ENCODE results near the gene NPLOC4. TPM values are rescaled to one million over a fixed set of nuclear protein-coding genes. Genes with fewer than 3 reads are reported as not detected.

NPLOC4 gene
- total and polyA plus RNA-seq, 2 of the 8 experiments (the other 6 are each of a cell fraction or from before 2014, with no cell fraction given): 70.7 to 92.7 TPM

DNA sequence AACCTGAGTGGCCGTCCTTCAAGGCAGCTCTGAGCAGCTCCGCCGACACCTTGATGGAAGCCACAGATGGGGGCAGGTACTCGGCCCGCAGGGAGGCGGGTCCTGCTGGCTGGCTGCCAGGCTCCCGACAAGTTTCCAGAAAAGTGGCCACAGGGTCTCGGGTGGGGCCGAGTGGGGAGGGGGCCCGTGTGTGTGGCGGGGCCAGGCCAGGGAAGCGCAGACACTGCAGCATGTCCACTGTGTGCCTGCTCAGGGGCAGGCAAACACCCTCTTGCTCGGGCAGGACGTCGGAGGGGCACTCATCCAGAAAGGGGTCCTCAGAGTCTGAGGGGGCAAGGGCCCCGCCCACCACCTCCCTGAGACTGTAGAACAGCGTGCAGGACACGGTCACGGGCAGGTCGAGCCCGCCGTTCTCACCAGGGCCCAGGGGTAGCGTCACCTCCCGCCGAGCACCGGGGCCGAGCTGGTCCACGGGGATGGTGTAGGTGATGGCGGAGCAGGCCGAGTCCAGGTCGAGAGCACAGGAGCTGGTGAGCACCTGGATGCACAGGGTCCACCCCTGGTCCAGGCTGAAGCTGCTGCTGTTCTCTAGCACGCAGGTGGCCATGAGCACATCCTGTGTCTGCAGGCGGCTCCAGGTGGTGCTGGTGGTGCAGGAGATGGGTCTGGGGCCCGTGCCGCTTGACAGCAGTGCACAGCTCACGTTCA lies 89.9 kb downstream of the NPLOC4 start:
- TF ChIP-seq, protein P1, sequence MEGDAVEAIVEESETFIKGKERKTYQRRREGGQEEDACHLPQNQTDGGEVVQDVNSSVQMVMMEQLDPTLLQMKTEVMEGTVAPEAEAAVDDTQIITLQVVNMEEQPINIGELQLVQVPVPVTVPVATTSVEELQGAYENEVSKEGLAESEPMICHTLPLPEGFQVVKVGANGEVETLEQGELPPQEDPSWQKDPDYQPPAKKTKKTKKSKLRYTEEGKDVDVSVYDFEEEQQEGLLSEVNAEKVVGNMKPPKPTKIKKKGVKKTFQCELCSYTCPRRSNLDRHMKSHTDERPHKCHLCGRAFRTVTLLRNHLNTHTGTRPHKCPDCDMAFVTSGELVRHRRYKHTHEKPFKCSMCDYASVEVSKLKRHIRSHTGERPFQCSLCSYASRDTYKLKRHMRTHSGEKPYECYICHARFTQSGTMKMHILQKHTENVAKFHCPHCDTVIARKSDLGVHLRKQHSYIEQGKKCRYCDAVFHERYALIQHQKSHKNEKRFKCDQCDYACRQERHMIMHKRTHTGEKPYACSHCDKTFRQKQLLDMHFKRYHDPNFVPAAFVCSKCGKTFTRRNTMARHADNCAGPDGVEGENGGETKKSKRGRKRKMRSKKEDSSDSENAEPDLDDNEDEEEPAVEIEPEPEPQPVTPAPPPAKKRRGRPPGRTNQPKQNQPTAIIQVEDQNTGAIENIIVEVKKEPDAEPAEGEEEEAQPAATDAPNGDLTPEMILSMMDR (IDR thresholded peaks at IDR 0.05; ENCODE audit: control extremely low read depth in 1 of 3, insufficient read depth in 1 of 3, low read depth in 1 of 3, low read length in 3 of 3): no peak
- TF ChIP-seq BACH1 (IDR thresholded peaks at IDR 0.05; ENCODE audit: low read length) (no peak), POLR2AphosphoS5 (IDR thresholded peaks at IDR 0.05; ENCODE audit: low read depth, low read length) (no peak), MAFK (IDR thresholded peaks at IDR 0.05; ENCODE audit: low read depth, low read length) (no peak), RNF2 (IDR thresholded peaks at IDR 0.05; ENCODE audit: borderline replicate concordance, low read depth, low read length, missing control alignments, poor library complexity, severe bottlenecking) (no peak), RXRA (IDR thresholded peaks at IDR 0.05; ENCODE audit: insufficient read depth, low read depth, low read length) (no peak)
- H3K4me3 ChIP-seq (ENCODE audit: extremely low read depth in 1 of 4, insufficient read depth in 2 of 4, low read depth in 3 of 4, low read length in 4 of 4): no peak overlapping the region
- H3K23me2 ChIP-seq (ENCODE audit: low read depth, low read length): peaks cover 4% of the 10 kb centered on the region; the same call in 1 of the 2 replicates
- H4K5ac ChIP-seq (ENCODE audit: insufficient read length, low read depth, low read length): no peak overlapping the region
- no peak overlapping the region for H2AK5ac ChIP-seq (ENCODE audit: low read depth, low read length)
- no peak overlapping the region for H2BK120ac ChIP-seq (replicated peaks; ENCODE audit: low read depth, low read length)
- H3K4me1 ChIP-seq (replicated peaks in 1 of 4; ENCODE audit: control insufficient read depth in 3 of 4, insufficient read depth in 4 of 4, low read length in 3 of 4): peaks cover 0 to 7% (median 0%) of the 10 kb centered on the region in 4 experiments; a peak in 3 of 7 replicates
- peaks cover 4% of the 10 kb centered on the region; the same call in 1 of the 2 replicates for H3K79me1 ChIP-seq (ENCODE audit: low read depth, low read length)
- H2AFZ ChIP-seq (ENCODE audit: low read length): no peak overlapping the region
- no peak overlapping the region for H3K23ac ChIP-seq (ENCODE audit: insufficient read length)
- no peak overlapping the region for H3K18ac ChIP-seq (ENCODE audit: extremely low read depth, low read length)
- no peaks in the 10 kb centered on the region for H3K9me3 ChIP-seq (ENCODE audit: insufficient read depth in 2 of 2, low read depth in 1 of 2, low read length in 1 of 2)
- no peak overlapping the region for H2BK5ac ChIP-seq (ENCODE audit: low read depth, low read length)
- WGBS, 2 experiments (ENCODE audit: extremely low coverage in 1 of 2, insufficient coverage in 1 of 2, insufficient read length in 1 of 2, insufficient replicate concordance in 2 of 2, low coverage in 1 of 2, low lambda C conversion rate in 2 of 2, missing lambda C conversion rate in 1 of 2): 89% methylated on average over 23 of the region's 36 CpGs; no CpG with 5 or more reads in 1 of the 2 experiments
- no peaks in the 10 kb centered on the region for H3K27me3 ChIP-seq (replicated peaks in 1 of 4; ENCODE audit: control insufficient read depth in 3 of 4, extremely low read depth in 1 of 4, insufficient read depth in 3 of 4, low read length in 3 of 4)
- peaks cover 0 to 10% of the 10 kb centered on the region in 2 experiments; a peak in 1 of 4 replicates for H3K79me2 ChIP-seq (ENCODE audit: control insufficient read depth in 1 of 2, insufficient read depth in 2 of 2, low read length in 2 of 2)
- no peak overlapping the region for H3K9ac ChIP-seq (replicated peaks in 1 of 4; ENCODE audit: extremely low read depth in 1 of 4, low read depth in 3 of 4, low read length in 3 of 4)
- no peak overlapping the region for H3K27ac ChIP-seq (ENCODE audit: low read depth, low read length)
- DNase-seq (ENCODE audit: low read depth in 1 of 2, low spot score in 2 of 2): no peak
- no peak overlapping the region for H3K4ac ChIP-seq (replicated peaks; ENCODE audit: insufficient read length, low read depth, low read length)
- ChIA-PET POLR2A (ENCODE audit: partially characterized antibody) (interaction anchor here (1.0 to 1.2 kb wide), 3 partner anchors 8 to 18 kb away, joined by 3 read pairs; partner anchors contain the start of gene FSCN2), CTCF (ENCODE audit: partially characterized antibody) (interaction anchor here (0.5 to 1.2 kb wide), 2 partner anchors 24 to 254 kb away, joined by 3 to 5 read pairs; no protein-coding TSS in a partner anchor)
- no peak overlapping the region for H3K56ac ChIP-seq (replicated peaks; ENCODE audit: insufficient read length, low read depth, low read length)
- H2BK20ac ChIP-seq (ENCODE audit: low read length): no peak overlapping the region
- peaks cover 0 to 31% of the 10 kb centered on the region in 2 experiments for H4K20me1 ChIP-seq (replicated peaks in 1 of 2; ENCODE audit: control insufficient read depth in 1 of 2, insufficient read depth in 2 of 2, low read length in 2 of 2)
- H3K14ac ChIP-seq (ENCODE audit: insufficient read length): no peak overlapping the region
- H2BK15ac ChIP-seq (ENCODE audit: low read length): no peak overlapping the region
- H4K8ac ChIP-seq (ENCODE audit: extremely low read depth, insufficient read depth, low read length): no peak overlapping the region
- H2BK12ac ChIP-seq (ENCODE audit: low read depth, low read length): no peak overlapping the region
- no peak overlapping the region for H3K4me2 ChIP-seq (ENCODE audit: insufficient read depth in 1 of 2, low read depth in 2 of 2, low read length in 2 of 2)
- no peak for FAIRE-seq
- H3K36me3 ChIP-seq (ENCODE audit: control insufficient read depth in 2 of 4, insufficient read depth in 4 of 4, low read length in 3 of 4): peaks cover 2 to 29% (median 27%) of the 10 kb centered on the region in 4 experiments; a peak in 7 of 8 replicates
- H4K91ac ChIP-seq (replicated peaks; ENCODE audit: insufficient read length, low read length): no peak overlapping the region

Measured in H1 (cell line).